H1 (cell line): ENCODE data around the gene TWF2.

Experiments
- CBX8 ChIP-seq: fragments of 300-800, 300-1000 bp; sonication (generic); IDR thresholded peaks from 2 replicates; pipeline ENCODE4 v1.7.1; 2016; ENCODE audit warnings: low read depth, low read length, borderline replicate concordance
- CTCF ChIP-seq, 3 experiments: IDR thresholded peaks; 1 replicate in 2 of 3; 2 replicates in 1 of 3; pipeline versions ENCODE4 v1.5.1 to v1.6.1; 2011; ENCODE audit warnings: low read length in 3 of 3, mild to moderate bottlenecking in 3 of 3, inconsistent platforms in 2 of 3, low read depth in 1 of 3, moderate library complexity in 1 of 3; ENCODE audit not compliant: insufficient read depth in 1 of 3; ENCODE audit errors: control extremely low read depth in 1 of 3
- EGR1 ChIP-seq: IDR thresholded peaks from 2 replicates; pipeline ENCODE4 v1.6.1; 2011; ENCODE audit warnings: low read depth, low read length, borderline replicate concordance
- GABPA ChIP-seq: IDR thresholded peaks from 2 replicates; pipeline ENCODE4 v1.6.1; 2011; ENCODE audit warnings: mild to moderate bottlenecking, low read length, moderate library complexity, borderline replicate concordance; ENCODE audit not compliant: insufficient read depth
- HDAC6 ChIP-seq: IDR thresholded peaks from one replicate; pipeline ENCODE4 v1.7.1; 2012; ENCODE audit warnings: low read depth, mild to moderate bottlenecking, inconsistent platforms, low read length, moderate library complexity
- POLR2A ChIP-seq, 2 experiments: IDR thresholded peaks; 1 replicate in 1 of 2; 2 replicates in 1 of 2; pipeline ENCODE4 v1.6.1; 2011; ENCODE audit warnings: low read depth in 2 of 2, low read length in 2 of 2, mild to moderate bottlenecking in 2 of 2; ENCODE audit errors: control extremely low read depth in 1 of 2
- POLR2AphosphoS5 ChIP-seq: IDR thresholded peaks from 2 replicates; pipeline ENCODE4 v1.6.1; 2011; ENCODE audit warnings: low read depth, low read length
- RAD21 ChIP-seq, 2 experiments: IDR thresholded peaks in 1 of 2; conservative IDR thresholded peaks in 1 of 2; 2 replicates each; pipeline ENCODE4 v1.6.1; 2011; ENCODE audit warnings: low read depth in 2 of 2, low read length in 2 of 2, improper control_type of control experiment in 1 of 2, inconsistent platforms in 1 of 2, mild to moderate bottlenecking in 1 of 2, moderate library complexity in 1 of 2
- USF2 ChIP-seq: IDR thresholded peaks from 2 replicates; pipeline ENCODE4 v1.6.1; 2011; ENCODE audit warnings: low read length, improper control_type of control experiment

GRCh38 chr3:52210550-52211046, 28.4 kb downstream of the TWF2 start:
- TF ChIP-seq CTCF (IDR thresholded peaks at IDR 0.05; ENCODE audit: control extremely low read depth in 1 of 3, insufficient read depth in 1 of 3, low read depth in 1 of 3, low read length in 3 of 3) (no peak), POLR2AphosphoS5 (no peak), HDAC6 (no peak), EGR1 (no peak), USF2 (no peak), POLR2A (IDR thresholded peaks at IDR 0.05; ENCODE audit: control extremely low read depth in 1 of 2, low read depth in 2 of 2, low read length in 2 of 2) (no peak), CBX8 (no peak), GABPA (no peak), RAD21 (IDR thresholded peaks at IDR 0.05 in 1 of 2, conservative IDR thresholded peaks at IDR 0.05 in 1 of 2; ENCODE audit: low read depth in 2 of 2, low read length in 2 of 2) (no peak)
